Hepatocyte (in vitro differentiated cells): ENCODE measurements around the gene EHBP1L1. TPM values are rescaled to one million over a fixed set of nuclear protein-coding genes. Genes with fewer than 3 reads are reported as not detected.

ENCODE experiments used
- DNase-seq: peaks from one replicate; pipeline ENCODE4 v3.0.0-alpha.2; 2016; ENCODE audit warnings: low spot score
- H2AFZ ChIP-seq: fragments of 200-600 bp; sonication (generic); 2 replicates; pipeline ENCODE4 v1.6.0; 2016; ENCODE audit warnings: antibody characterized with exemption, mild to moderate bottlenecking
- H3K27ac ChIP-seq: fragments of 200-600 bp; sonication (generic); 2 replicates; pipeline ENCODE4 v1.5.1; 2016; ENCODE audit warnings: mild to moderate bottlenecking
- H3K27me3 ChIP-seq: fragments of 200-600 bp; sonication (generic); 2 replicates; pipeline ENCODE4 v1.6.1; 2016
- H3K36me3 ChIP-seq: fragments of 200-600 bp; sonication (generic); replicated peaks from 2 replicates; pipeline ENCODE4 v1.5.1; 2016; ENCODE audit warnings: low read depth; ENCODE audit not compliant: insufficient read depth
- H3K4me1 ChIP-seq: fragments of 200-600 bp; sonication (generic); 2 replicates; pipeline ENCODE4 v1.5.1; 2016; ENCODE audit warnings: mild to moderate bottlenecking, moderate library complexity; ENCODE audit not compliant: insufficient read depth
- H3K4me2 ChIP-seq: fragments of 200-600 bp; sonication (generic); 2 replicates; pipeline ENCODE4 v1.6.0; 2016
- H3K4me3 ChIP-seq: fragments of 200-600 bp; sonication (generic); 2 replicates; pipeline ENCODE4 v1.5.1; 2016; ENCODE audit warnings: mild to moderate bottlenecking
- H3K79me2 ChIP-seq: fragments of 200-600 bp; sonication (generic); 2 replicates; pipeline ENCODE4 v1.6.0; 2017; ENCODE audit warnings: mild to moderate bottlenecking
- H3K9me2 ChIP-seq: fragments of 200-600 bp; sonication (generic); replicated peaks from 2 replicates; pipeline ENCODE4 v1.6.0; 2017; ENCODE audit warnings: mild to moderate bottlenecking; ENCODE audit not compliant: insufficient read depth
- H3K9me3 ChIP-seq: fragments of 200-600 bp; sonication (generic); 2 replicates; pipeline ENCODE4 v1.5.1; 2016; ENCODE audit warnings: low read depth, mild to moderate bottlenecking
- H4K20me1 ChIP-seq: fragments of 200-600 bp; sonication (generic); 2 replicates; pipeline ENCODE4 v1.6.0; 2016; ENCODE audit warnings: mild to moderate bottlenecking; ENCODE audit not compliant: insufficient read depth, poor library complexity, severe bottlenecking
- EZH2 ChIP-seq: fragments of 200-600 bp; sonication (generic); IDR thresholded peaks from 2 replicates; pipeline ENCODE4 v1.6.1; 2016; ENCODE audit warnings: antibody characterized with exemption, mild to moderate bottlenecking, borderline replicate concordance
- EZH2phosphoT487 ChIP-seq: fragments of 200-600 bp; sonication (generic); IDR thresholded peaks from one replicate; pipeline ENCODE4 v1.6.1; 2018; ENCODE audit warnings: antibody characterized with exemption, mild to moderate bottlenecking, low read depth, moderate library complexity; ENCODE audit not compliant: unreplicated experiment, severe bottlenecking
- WGBS: methylation state at CpG from one replicate; pipeline ENCODE4 v1.1.6; 2016; ENCODE audit warnings: low lambda C conversion rate; ENCODE audit errors: missing lambda C conversion rate; 5-methylcytosine and 5-hydroxymethylcytosine counted together
- polyA plus RNA-seq: library from polyadenylated mRNA; unstranded; fragments of >200 nt; fragmentation: Nextera tagmentation; extraction: Ambion mirVana; gene quantifications from 2 replicates; pipeline ENCODE4 v1.2.1, GENCODE V29; 2016
- total RNA-seq: library from RNA; depleted of rRNA; stranded (reverse); fragments of >200 nt; gene quantifications from 2 replicates; pipeline ENCODE4 v1.2.3, GENCODE V29; 2014
- TF ChIP-seq, protein P1 (sequence below): fragments of 200-600 bp; sonication (generic); IDR thresholded peaks from 2 replicates; pipeline ENCODE4 v1.5.1; 2016; ENCODE audit warnings: antibody characterized with exemption, mild to moderate bottlenecking; ENCODE audit not compliant: poor library complexity

The EHBP1L1 gene
- total and polyA plus RNA-seq, 2 experiments from 2014 or later = 12.5 to 20.9 TPM

GRCh38 chr11:65535102-65535501 lies 40.8 kb upstream of the EHBP1L1 start:
- no peaks in the 10 kb centered on the region for H3K9me2 ChIP-seq
- H2AFZ ChIP-seq = no peak overlapping the region
- no peak overlapping the region for H3K4me3 ChIP-seq
- no peaks in the 10 kb centered on the region for H3K27me3 ChIP-seq
- no peaks in the 10 kb centered on the region for H3K36me3 ChIP-seq
- H3K4me2 ChIP-seq = no peak overlapping the region
- H3K4me1 ChIP-seq = peaks cover 9% of the 10 kb centered on the region
- WGBS = 94% methylated on average over 9 of the region's 9 CpGs
- DNase-seq = no peak
- peaks cover 23% of the 10 kb centered on the region for H4K20me1 ChIP-seq
- no peaks in the 10 kb centered on the region for H3K9me3 ChIP-seq
- no peak overlapping the region for H3K27ac ChIP-seq
- no peaks in the 10 kb centered on the region for H3K79me2 ChIP-seq
- no peak for TF ChIP-seq EZH2phosphoT487
- no peak for TF ChIP-seq EZH2
- TF ChIP-seq, protein P1, sequence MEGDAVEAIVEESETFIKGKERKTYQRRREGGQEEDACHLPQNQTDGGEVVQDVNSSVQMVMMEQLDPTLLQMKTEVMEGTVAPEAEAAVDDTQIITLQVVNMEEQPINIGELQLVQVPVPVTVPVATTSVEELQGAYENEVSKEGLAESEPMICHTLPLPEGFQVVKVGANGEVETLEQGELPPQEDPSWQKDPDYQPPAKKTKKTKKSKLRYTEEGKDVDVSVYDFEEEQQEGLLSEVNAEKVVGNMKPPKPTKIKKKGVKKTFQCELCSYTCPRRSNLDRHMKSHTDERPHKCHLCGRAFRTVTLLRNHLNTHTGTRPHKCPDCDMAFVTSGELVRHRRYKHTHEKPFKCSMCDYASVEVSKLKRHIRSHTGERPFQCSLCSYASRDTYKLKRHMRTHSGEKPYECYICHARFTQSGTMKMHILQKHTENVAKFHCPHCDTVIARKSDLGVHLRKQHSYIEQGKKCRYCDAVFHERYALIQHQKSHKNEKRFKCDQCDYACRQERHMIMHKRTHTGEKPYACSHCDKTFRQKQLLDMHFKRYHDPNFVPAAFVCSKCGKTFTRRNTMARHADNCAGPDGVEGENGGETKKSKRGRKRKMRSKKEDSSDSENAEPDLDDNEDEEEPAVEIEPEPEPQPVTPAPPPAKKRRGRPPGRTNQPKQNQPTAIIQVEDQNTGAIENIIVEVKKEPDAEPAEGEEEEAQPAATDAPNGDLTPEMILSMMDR = no peak

GRCh38 chr11:65536412-65537295 lies 39.2 kb upstream of the EHBP1L1 start:
- TF ChIP-seq EZH2 (no peak), EZH2phosphoT487 (no peak)
- TF ChIP-seq, protein P1 = no peak
- Histone ChIP-seq H3K27ac (no peak overlapping the region), H4K20me1 (peaks cover 23% of the 10 kb centered on the region), H3K4me1 (peaks cover 19% of the 10 kb centered on the region), H3K9me3 (no peaks in the 10 kb centered on the region), H2AFZ (no peak overlapping the region), H3K4me2 (no peak overlapping the region), H3K27me3 (no peaks in the 10 kb centered on the region), H3K9me2 (no peaks in the 10 kb centered on the region), H3K79me2 (no peaks in the 10 kb centered on the region), H3K4me3 (no peak overlapping the region), H3K36me3 (no peaks in the 10 kb centered on the region)
- DNase-seq = no peak
- WGBS = 97% methylated on average over 12 of the region's 12 CpGs

DNA sequence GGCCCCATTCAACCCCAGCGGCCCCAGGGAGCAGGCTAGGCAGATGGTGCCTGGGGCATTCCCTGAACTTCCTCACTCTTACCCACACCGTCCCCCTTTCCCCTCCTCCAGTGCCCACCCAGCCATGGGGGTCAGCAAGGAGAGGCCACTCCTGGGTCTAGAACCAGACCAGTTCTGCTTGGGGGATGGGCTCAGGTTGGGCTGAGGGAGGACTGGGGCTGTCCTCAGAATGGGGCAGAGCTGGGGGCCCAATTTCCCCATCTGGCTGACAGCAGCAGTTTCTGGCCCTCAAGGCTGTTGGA lies 38.6 kb upstream of the EHBP1L1 start:
- no peaks in the 10 kb centered on the region for H3K79me2 ChIP-seq
- no peaks in the 10 kb centered on the region for H3K27me3 ChIP-seq
- peaks cover 23% of the 10 kb centered on the region for H4K20me1 ChIP-seq
- H3K4me2 ChIP-seq = no peak overlapping the region
- no peak overlapping the region for H2AFZ ChIP-seq
- WGBS = 92% methylated on average over 2 of the region's 2 CpGs
- DNase-seq = peak; percentile 10
- H3K4me1 ChIP-seq = peaks cover 24% of the 10 kb centered on the region
- TF ChIP-seq EZH2phosphoT487 (no peak), EZH2 (no peak)
- TF ChIP-seq, protein P1 = no peak
- no peaks in the 10 kb centered on the region for H3K9me2 ChIP-seq
- H3K36me3 ChIP-seq = no peaks in the 10 kb centered on the region
- H3K27ac ChIP-seq = no peak overlapping the region
- no peaks in the 10 kb centered on the region for H3K9me3 ChIP-seq
- H3K4me3 ChIP-seq = no peak overlapping the region
